CD4-positive, alpha-beta T cell (primary cell): ENCODE results near the gene LRP1B. TPM values are rescaled to one million over a fixed set of nuclear protein-coding genes. Genes with fewer than 3 reads are reported as not detected.

ENCODE experiments used
- ATAC-seq: fragments of 200-7000 bp; cut with Tn5 transposase; one replicate; pipeline ENCODE4 v1.10.0; 2022; ENCODE audit warnings: mild to moderate bottlenecking; ENCODE audit not compliant: poor library complexity
- CTCF ChIA-PET: fragments of 350-600 bp; sonication (Branson Sonifier 250); formaldehyde crosslinking; loops from one replicate; lab custom pipeline; 2021; ENCODE audit warnings: antibody characterized with exemption, inconsistent platforms; lab: Charles Lee
- POLR2A ChIA-PET: fragments of 350-600 bp; sonication (Branson Sonifier 250); formaldehyde crosslinking; loops from one replicate; lab custom pipeline; 2021; ENCODE audit warnings: antibody characterized with exemption, inconsistent platforms; lab: Charles Lee
- DNase-seq, 14 experiments: peaks; one replicate each; pipeline ENCODE4 v3.0.0-alpha.2; 2013 to 2020; ENCODE audit warnings: mixed read lengths in 2 of 14
- H3K27ac ChIP-seq, 2 donors: one replicate each; pipeline versions ENCODE4 v1.5.1 to v1.7.0; 2013; ENCODE audit warnings: low read length in 2 of 2, low read depth in 1 of 2, mild to moderate bottlenecking in 1 of 2
- H3K27me3 ChIP-seq, 2 experiments: 1 replicate in 1 of 2; 2 replicates in 1 of 2; pipeline versions ENCODE4 v1.6.1 to v1.7.0; 2013; ENCODE audit warnings: low read length in 2 of 2, control low read depth in 1 of 2, mild to moderate bottlenecking in 1 of 2, moderate library complexity in 1 of 2; ENCODE audit not compliant: insufficient read depth in 2 of 2, control insufficient read depth in 1 of 2
- H3K36me3 ChIP-seq: one replicate; pipeline ENCODE4 v1.6.1; 2013; ENCODE audit warnings: low read length, control low read depth; ENCODE audit not compliant: insufficient read depth
- H3K4me1 ChIP-seq: one replicate; pipeline ENCODE4 v1.6.1; 2013; ENCODE audit warnings: low read length, control low read depth; ENCODE audit not compliant: insufficient read depth
- H3K4me3 ChIP-seq: one replicate; pipeline ENCODE4 v1.5.1; 2013; ENCODE audit warnings: mild to moderate bottlenecking, low read length, moderate library complexity
- H3K9me3 ChIP-seq, 2 experiments: 1 replicate in 1 of 2; 2 replicates in 1 of 2; pipeline versions ENCODE4 v1.6.1 to v1.7.0; 2013; ENCODE audit warnings: low read length in 2 of 2, mild to moderate bottlenecking in 2 of 2, control low read depth in 1 of 2, moderate library complexity in 1 of 2; ENCODE audit not compliant: control insufficient read depth in 1 of 2, insufficient read depth in 1 of 2
- H3K27ac Mint-ChIP-seq: one replicate; pipeline ENCODE4 v1.8.0; 2020; ENCODE audit warnings: mixed read lengths
- H3K27me3 Mint-ChIP-seq: one replicate; pipeline ENCODE4 v1.8.0; 2021; ENCODE audit warnings: mixed read lengths
- H3K36me3 Mint-ChIP-seq: one replicate; pipeline ENCODE4 v1.8.0; 2021; ENCODE audit warnings: low read depth, mixed read lengths
- H3K4me1 Mint-ChIP-seq: one replicate; pipeline ENCODE4 v1.8.0; 2021; ENCODE audit warnings: low read depth, mixed read lengths
- H3K4me3 Mint-ChIP-seq: one replicate; pipeline ENCODE4 v1.8.0; 2020; ENCODE audit warnings: mild to moderate bottlenecking, mixed read lengths
- H3K9me3 Mint-ChIP-seq: one replicate; pipeline ENCODE4 v1.8.0; 2020; ENCODE audit warnings: mixed read lengths
- CTCF ChIP-seq: fragments of 200-600 bp; IDR thresholded peaks from one replicate; pipeline ENCODE4 v1.8.0; 2022; ENCODE audit warnings: antibody characterized with exemption, mild to moderate bottlenecking
- intact Hi-C, 2 experiments: fragments of 100-400 bp; cut with DNase I in 1 of 2; cut with micrococcal nuclease in 1 of 2; formaldehyde crosslinking; loops; one replicate each; pipeline versions ENCODE4 v1.15.1 to v1.9.0; 2023 to 2025; cut with DNase I, micrococcal nuclease
- total RNA-seq, 174 experiments: library from RNA in 2 of 174; stranded (reverse) in 2 of 174; gene quantifications; one replicate each; pipeline ENCODE4 v1.2.3 and lab custom pipeline; 2021 to 2026

The LRP1B gene
- total RNA-seq, 2 experiments from 2014 or later, result not detected

DNA sequence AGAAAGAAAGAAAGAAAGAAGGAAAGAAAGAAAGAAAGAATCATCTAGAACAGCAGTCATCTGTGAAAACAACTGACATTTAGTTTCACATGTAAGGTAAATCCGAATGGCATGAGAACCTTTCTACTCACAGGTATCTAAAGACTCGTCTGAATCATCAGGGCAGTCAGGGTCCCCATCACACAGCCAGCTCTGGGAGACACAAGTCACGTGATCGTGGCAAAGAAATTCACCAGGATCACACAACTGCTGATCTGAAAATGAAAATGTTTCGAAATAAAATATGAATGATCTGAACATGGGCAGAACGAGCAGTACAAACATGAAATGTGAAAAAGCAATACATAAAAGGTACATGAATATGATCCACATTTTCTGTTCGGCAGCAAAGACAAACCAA is 320.7 kb downstream of the LRP1B start:
- peaks cover 0 to 5% of the 10 kb centered on the region in 2 experiments for H3K9me3 ChIP-seq
- peaks cover 12% of the 10 kb centered on the region for H3K9me3 Mint-ChIP-seq
- POLR2A ChIA-PET, result no interaction called here

DNA sequence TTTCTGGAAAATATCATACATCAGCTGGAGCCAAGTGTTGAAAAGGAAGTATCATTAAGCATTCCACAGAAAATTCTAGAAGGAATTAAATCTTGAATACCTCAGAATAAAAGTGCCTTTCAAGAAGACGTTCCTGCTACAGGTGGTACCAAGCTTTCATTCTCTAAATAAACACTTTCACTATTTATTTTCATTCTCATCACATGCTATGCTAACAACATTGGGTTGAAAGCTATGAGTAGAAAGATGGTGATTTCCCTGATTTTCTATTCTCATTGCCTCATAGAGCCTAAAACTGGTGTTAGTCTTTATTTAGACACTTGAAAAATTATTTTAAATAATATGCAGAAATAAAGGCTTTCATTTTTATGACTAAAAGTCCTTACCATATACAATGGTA is 324.7 kb downstream of the LRP1B start:
- ATAC-seq, result no peak

More for the DNA sequence above, 320.7 kb downstream of the LRP1B start:
- no peaks in the 10 kb centered on the region for H3K36me3 Mint-ChIP-seq
- DNase-seq, result no peak
- no peaks in the 10 kb centered on the region for H3K36me3 ChIP-seq
- intact Hi-C loops, result no loop called here
- H3K27ac ChIP-seq, result no peak overlapping the region
- H3K4me3 ChIP-seq, result no peak overlapping the region
- CTCF ChIA-PET, result no interaction called here
- no peak for ATAC-seq
- no peaks in the 10 kb centered on the region for H3K27me3 ChIP-seq
- TF ChIP-seq CTCF, result no peak
- H3K4me3 Mint-ChIP-seq, result no peak overlapping the region
- H3K27ac Mint-ChIP-seq, result no peak overlapping the region
- no peaks in the 10 kb centered on the region for H3K4me1 Mint-ChIP-seq
- no peaks in the 10 kb centered on the region for H3K27me3 Mint-ChIP-seq
- no peaks in the 10 kb centered on the region for H3K4me1 ChIP-seq

DNA sequence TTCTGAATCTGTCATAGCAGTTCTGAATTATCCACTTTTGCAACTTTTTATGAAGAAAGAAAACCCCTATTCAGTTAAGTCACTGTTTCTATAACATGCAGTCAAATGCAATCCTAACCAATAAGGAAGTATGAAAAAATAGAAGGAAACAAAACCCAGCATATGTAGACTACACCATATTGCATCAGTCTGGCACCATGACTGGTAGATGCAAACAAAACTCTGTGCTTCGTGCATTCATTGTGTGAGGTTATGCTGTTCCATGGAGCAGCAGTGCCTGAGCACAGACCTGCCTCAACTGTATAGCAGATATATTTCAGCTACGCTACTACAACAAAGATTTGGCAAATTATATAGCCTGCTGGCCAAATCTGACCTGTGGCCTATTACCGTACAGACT is 325.5 kb downstream of the LRP1B start:
- no peaks in the 10 kb centered on the region for H3K27me3 ChIP-seq
- Mint-ChIP-seq H3K4me3 (no peak overlapping the region), H3K4me1 (no peaks in the 10 kb centered on the region), H3K9me3 (peaks cover 6% of the 10 kb centered on the region), H3K27ac (no peak overlapping the region), H3K27me3 (no peaks in the 10 kb centered on the region), H3K36me3 (no peaks in the 10 kb centered on the region)
- intact Hi-C loops, result no loop called here
- POLR2A ChIA-PET, result no interaction called here
- H3K36me3 ChIP-seq, result no peaks in the 10 kb centered on the region
- H3K4me3 ChIP-seq, result no peak overlapping the region
- no peak for TF ChIP-seq CTCF
- H3K27ac ChIP-seq, result no peak overlapping the region
- ATAC-seq (no peak), DNase-seq (no peak)
- CTCF ChIA-PET, result no interaction called here
- H3K4me1 ChIP-seq, result no peaks in the 10 kb centered on the region
- no peaks in the 10 kb centered on the region for H3K9me3 ChIP-seq

More for the DNA sequence above, 324.7 kb downstream of the LRP1B start:
- no peaks in the 10 kb centered on the region for H3K4me1 Mint-ChIP-seq
- no peaks in the 10 kb centered on the region for H3K36me3 Mint-ChIP-seq
- ChIA-PET CTCF (no interaction called here), POLR2A (no interaction called here)
- H3K9me3 Mint-ChIP-seq, result peaks cover 6% of the 10 kb centered on the region
- H3K4me3 Mint-ChIP-seq, result no peak overlapping the region
- no peak overlapping the region for H3K27ac Mint-ChIP-seq
- Histone ChIP-seq H3K4me1 (no peaks in the 10 kb centered on the region), H3K27ac (no peak overlapping the region), H3K4me3 (no peak overlapping the region), H3K27me3 (no peaks in the 10 kb centered on the region), H3K36me3 (no peaks in the 10 kb centered on the region), H3K9me3 (no peaks in the 10 kb centered on the region)
- DNase-seq, result no peak
- no peaks in the 10 kb centered on the region for H3K27me3 Mint-ChIP-seq
- intact Hi-C loops, result no loop called here
- no peak for TF ChIP-seq CTCF
